Embryonic facial prominence (tissue), 1 donor: Measurements from ENCODE around the gene NTRK2.

Experiments
- DNase-seq: peaks from one replicate; pipeline ENCODE4 v3.0.0-alpha.2; 2016; ENCODE audit errors: extremely low spot score

NTRK2 gene

GRCh38 chr9:84939774-84940173 lies 270.2 kb downstream of the NTRK2 start:
- no peak for DNase-seq

GRCh38 chr9:84940294-84940693 lies 270.8 kb downstream of the NTRK2 start:
- no peak for DNase-seq

GRCh38 chr9:84941792-84942191 lies 272.3 kb downstream of the NTRK2 start:
- DNase-seq: no peak

- no peak for DNase-seq
Observed at GRCh38 chr9:84943482-84944050, 274.0 kb downstream of the NTRK2 start.

- DNase-seq: no peak
Observed at GRCh38 chr9:84945878-84946538, 276.5 kb downstream of the NTRK2 start.

GRCh38 chr9:84947412-84947972 lies 278.0 kb downstream of the NTRK2 start:
- no peak for DNase-seq

GRCh38 chr9:84949258-84949657 lies 279.7 kb downstream of the NTRK2 start:
- DNase-seq: no peak

GRCh38 chr9:84949971-84950370 lies 280.4 kb downstream of the NTRK2 start:
- no peak for DNase-seq

- no peak for DNase-seq
Observed at GRCh38 chr9:84950879-84951811, 281.6 kb downstream of the NTRK2 start.

GRCh38 chr9:84953252-84953773 lies 283.8 kb downstream of the NTRK2 start:
- DNase-seq: no peak

- DNase-seq: peak; percentile 50
Observed at GRCh38 chr9:84953797-84954705, 284.5 kb downstream of the NTRK2 start.

- DNase-seq: no peak
Observed at GRCh38 chr9:84955155-84955554, 285.6 kb downstream of the NTRK2 start.

- DNase-seq: no peak
Observed at GRCh38 chr9:84955971-84956370, 286.4 kb downstream of the NTRK2 start.

- no peak for DNase-seq
Observed at GRCh38 chr9:84959339-84959738, 289.8 kb downstream of the NTRK2 start.

- DNase-seq: no peak
Observed at GRCh38 chr9:84966876-84967830, 297.6 kb downstream of the NTRK2 start.

- DNase-seq: no peak
Observed at GRCh38 chr9:84969084-84969483, 299.6 kb downstream of the NTRK2 start.

- DNase-seq: no peak
Observed at GRCh38 chr9:84969736-84970135, 300.2 kb downstream of the NTRK2 start.

- no peak for DNase-seq
Observed at GRCh38 chr9:84970432-84970831, 300.9 kb downstream of the NTRK2 start.

GRCh38 chr9:84971571-84971970 lies 302.0 kb downstream of the NTRK2 start:
- DNase-seq: no peak

- DNase-seq: no peak
Observed at GRCh38 chr9:84974258-84974657, 304.7 kb downstream of the NTRK2 start.
